Stomach smooth muscle (tissue), 2 donors: ENCODE data around the gene ADGRL1.

Source experiments
- H3K27ac ChIP-seq: one replicate; pipeline ENCODE4 v1.7.0; 2013; ENCODE audit warnings: mild to moderate bottlenecking, low read length, inconsistent platforms
- H3K27me3 ChIP-seq, 2 donors: one replicate each; pipeline ENCODE4 v1.7.0; 2013; ENCODE audit warnings: low read length in 2 of 2; ENCODE audit not compliant: insufficient read depth in 2 of 2, control insufficient read depth in 1 of 2
- H3K36me3 ChIP-seq, 2 donors: one replicate each; pipeline ENCODE4 v1.7.0; 2013; ENCODE audit warnings: low read length in 2 of 2; ENCODE audit not compliant: control insufficient read depth in 2 of 2, insufficient read depth in 2 of 2
- H3K4me1 ChIP-seq: one replicate; pipeline ENCODE4 v1.7.0; 2013; ENCODE audit warnings: low read length; ENCODE audit not compliant: control insufficient read depth, insufficient read depth
- H3K4me3 ChIP-seq, 2 donors: one replicate each; pipeline ENCODE4 v1.7.0; 2013; ENCODE audit warnings: low read length in 2 of 2
- H3K9ac ChIP-seq, 2 donors: one replicate each; pipeline ENCODE4 v1.7.0; 2013; ENCODE audit warnings: low read length in 2 of 2, mild to moderate bottlenecking in 1 of 2
- H3K9me3 ChIP-seq, 2 donors: one replicate each; pipeline ENCODE4 v1.7.0; 2013; ENCODE audit warnings: low read length in 2 of 2; ENCODE audit not compliant: control insufficient read depth in 2 of 2
- donor health status: healthy.
- donor health status: Pancreatic carcinoma.

The ADGRL1 gene

DNA sequence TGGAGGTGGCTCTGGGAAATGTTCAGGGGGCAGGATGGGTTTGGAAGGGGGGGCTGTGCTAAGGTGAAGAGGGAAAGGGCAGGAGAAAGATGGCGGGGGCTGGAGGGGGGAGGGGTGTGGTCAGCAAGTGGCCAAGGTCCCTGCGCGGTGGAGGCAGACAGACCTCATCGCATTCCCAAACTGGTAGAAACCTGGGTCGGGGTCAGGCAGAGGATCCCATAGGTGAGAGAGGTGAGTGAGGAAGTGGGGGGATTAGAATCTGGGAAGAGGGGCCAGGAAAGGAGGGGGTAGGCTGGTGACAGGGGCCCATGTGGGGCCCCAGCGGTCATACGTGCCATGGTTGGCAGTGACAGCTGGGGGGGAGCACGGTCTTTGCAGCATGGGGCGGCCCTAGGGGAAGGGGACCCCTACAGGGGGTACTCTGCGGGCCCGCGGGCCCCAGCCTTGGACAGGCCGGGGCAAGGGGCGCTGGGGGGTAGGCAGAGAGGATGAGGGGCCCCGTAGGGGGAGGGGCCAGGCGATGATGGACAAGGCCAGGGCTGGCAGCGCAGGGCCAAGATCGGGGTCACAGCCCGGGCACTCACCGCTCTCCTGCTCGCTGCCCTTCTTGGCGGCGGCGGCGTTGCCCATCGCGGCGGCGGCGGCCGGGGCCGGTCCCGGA lies 88.9 kb downstream of the ADGRL1 start:
- Histone ChIP-seq H3K9me3 (no peaks in the 10 kb centered on the region), H3K36me3 (no peaks in the 10 kb centered on the region), H3K4me1 (peaks cover 64% of the 10 kb centered on the region), H3K27ac (peak overlapping the region; percentile 53), H3K9ac (peak overlapping the region; percentile 72 to 79), H3K4me3 (peak overlapping the region; percentile 81 to 83), H3K27me3 (no peaks in the 10 kb centered on the region)

DNA sequence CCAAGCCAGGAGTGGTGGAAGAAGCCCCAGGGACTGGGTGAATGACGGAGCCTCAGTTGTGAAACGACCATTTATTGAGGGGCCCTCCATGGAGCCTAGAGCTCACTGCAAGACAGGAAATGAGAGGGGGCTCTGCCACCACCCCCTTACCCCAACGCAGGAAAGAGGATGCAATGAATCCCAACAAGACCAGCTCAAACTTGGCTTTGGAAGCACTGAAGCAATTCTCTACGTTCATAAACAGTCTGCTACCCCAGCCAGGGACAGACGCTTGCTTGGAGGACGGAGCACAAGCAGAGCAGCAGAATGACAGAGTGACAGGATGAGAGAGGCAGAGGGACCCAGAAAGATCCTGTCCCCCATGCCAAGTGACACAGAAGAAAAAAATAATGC lies 89.4 kb downstream of the ADGRL1 start:
- H3K9ac ChIP-seq: peak overlapping the region; percentile 72 to 79
- no peaks in the 10 kb centered on the region for H3K36me3 ChIP-seq
- peak overlapping the region; percentile 81 to 83 for H3K4me3 ChIP-seq
- peaks cover 69% of the 10 kb centered on the region for H3K4me1 ChIP-seq
- H3K9me3 ChIP-seq: no peaks in the 10 kb centered on the region
- H3K27ac ChIP-seq: peak overlapping the region; percentile 53
- no peaks in the 10 kb centered on the region for H3K27me3 ChIP-seq

DNA sequence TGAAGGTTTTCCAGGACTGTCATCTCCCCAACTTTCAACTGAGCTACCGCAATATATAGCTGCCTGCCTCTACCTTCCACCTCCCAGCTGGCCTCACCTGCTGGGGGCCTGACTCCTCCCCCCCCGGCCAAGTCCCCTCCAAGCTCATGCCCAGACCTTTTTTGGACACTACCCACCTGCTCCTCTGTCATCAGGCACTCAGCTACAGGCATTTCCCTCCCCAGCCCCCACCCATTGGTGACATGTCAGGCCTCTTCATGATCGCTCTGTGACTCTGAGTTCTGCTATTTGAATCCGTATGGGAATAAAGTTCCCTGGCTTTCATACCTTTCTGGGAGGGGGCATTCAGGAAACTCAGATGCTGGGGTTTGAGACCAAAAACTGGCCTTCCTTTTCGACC lies 90.2 kb downstream of the ADGRL1 start:
- H3K4me1 ChIP-seq: peaks cover 70% of the 10 kb centered on the region
- H3K27ac ChIP-seq: peak overlapping the region; percentile 11
- peak overlapping the region; percentile 81 to 83 for H3K4me3 ChIP-seq
- H3K9me3 ChIP-seq: no peaks in the 10 kb centered on the region
- no peaks in the 10 kb centered on the region for H3K27me3 ChIP-seq
- no peaks in the 10 kb centered on the region for H3K36me3 ChIP-seq
- peak overlapping the region; percentile 72 to 79 for H3K9ac ChIP-seq

DNA sequence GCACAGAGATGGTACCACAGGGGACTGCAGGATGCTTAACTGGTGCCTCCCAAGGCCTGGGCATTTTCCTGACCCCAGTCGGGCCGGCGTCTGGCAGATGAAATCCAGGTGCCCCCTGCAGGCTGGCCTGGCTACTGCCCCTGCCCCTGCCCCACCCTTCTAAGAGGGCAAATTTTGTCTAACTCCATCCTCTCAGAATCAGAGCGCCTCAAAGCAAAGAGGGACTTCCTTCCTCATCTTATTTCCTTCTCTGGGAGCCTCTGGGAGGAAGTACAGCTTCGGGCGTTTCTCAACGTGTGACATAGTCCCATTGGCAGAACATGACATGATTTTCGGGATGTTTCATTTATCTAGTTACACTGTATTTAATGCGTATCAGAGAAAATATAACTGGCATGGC lies 91.1 kb downstream of the ADGRL1 start:
- no peak overlapping the region for H3K4me3 ChIP-seq
- no peak overlapping the region for H3K9ac ChIP-seq
- H3K36me3 ChIP-seq: no peaks in the 10 kb centered on the region
- H3K27ac ChIP-seq: peak overlapping the region; percentile 67
- H3K27me3 ChIP-seq: no peaks in the 10 kb centered on the region
- no peaks in the 10 kb centered on the region for H3K9me3 ChIP-seq
- H3K4me1 ChIP-seq: peaks cover 72% of the 10 kb centered on the region

DNA sequence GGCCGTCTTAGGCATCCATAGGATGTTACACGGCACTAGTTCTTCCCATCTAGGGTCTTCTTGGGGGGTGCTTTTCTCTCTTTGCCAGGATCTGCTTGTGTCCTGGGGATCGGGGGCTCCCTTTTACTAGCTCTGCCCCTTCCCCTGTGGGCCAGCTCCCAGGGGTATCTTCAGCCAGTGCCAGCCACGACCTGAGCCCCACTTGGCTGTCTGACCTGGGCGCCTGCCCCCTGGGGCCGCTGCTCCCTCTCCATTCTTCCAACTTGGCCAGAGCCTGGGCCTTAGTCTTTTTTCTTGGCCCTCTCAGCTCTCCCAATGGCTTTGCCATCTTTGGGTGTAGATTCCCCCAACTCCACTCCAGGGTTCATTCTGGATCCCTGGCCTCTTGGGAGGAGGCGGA lies 91.5 kb downstream of the ADGRL1 start:
- peak overlapping the region in 1 of 2 donors; percentile 29 for H3K9ac ChIP-seq
- H3K9me3 ChIP-seq: no peaks in the 10 kb centered on the region
- H3K27ac ChIP-seq: peak overlapping the region; percentile 67
- H3K4me1 ChIP-seq: peaks cover 69% of the 10 kb centered on the region
- no peaks in the 10 kb centered on the region for H3K27me3 ChIP-seq
- H3K4me3 ChIP-seq: no peak overlapping the region
- H3K36me3 ChIP-seq: no peaks in the 10 kb centered on the region

DNA sequence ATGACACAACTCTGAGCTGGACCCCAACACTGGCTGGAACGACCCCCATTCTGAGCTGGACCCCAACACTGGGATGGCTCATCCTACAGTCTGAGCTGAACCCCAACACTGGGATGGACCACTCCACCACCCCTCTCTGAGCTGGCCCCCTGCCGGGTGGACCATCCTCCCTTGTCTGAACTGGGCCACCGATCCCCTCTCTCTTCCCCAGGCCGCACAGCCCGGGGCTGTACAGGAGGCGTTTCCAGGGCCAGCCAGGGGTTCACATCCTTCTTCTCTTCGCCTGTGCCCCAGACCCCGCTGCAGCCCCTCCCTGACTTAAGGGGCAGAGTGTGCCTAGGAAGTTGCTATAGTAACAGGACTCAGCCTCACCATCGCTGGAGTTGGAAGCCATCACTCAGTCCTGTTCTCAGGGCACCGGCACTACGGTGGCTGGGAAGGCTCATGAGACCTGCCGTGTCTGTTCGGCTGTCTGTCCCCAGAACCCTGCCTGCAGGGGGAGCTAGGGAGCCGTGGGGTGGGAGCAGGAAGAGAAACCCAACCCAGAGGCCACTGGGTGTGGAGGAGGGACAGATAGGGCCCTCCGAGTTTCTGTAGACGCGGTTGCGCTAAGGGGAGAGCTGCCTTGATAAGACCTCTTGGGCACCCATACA lies 92.1 kb downstream of the ADGRL1 start:
- Histone ChIP-seq H3K36me3 (no peaks in the 10 kb centered on the region), H3K9me3 (no peaks in the 10 kb centered on the region), H3K27ac (peak overlapping the region; percentile 67), H3K4me1 (peaks cover 64% of the 10 kb centered on the region), H3K27me3 (no peaks in the 10 kb centered on the region), H3K9ac (peak overlapping the region; percentile 8 to 29), H3K4me3 (peak overlapping the region in 1 of 2 donors; percentile 60)

DNA sequence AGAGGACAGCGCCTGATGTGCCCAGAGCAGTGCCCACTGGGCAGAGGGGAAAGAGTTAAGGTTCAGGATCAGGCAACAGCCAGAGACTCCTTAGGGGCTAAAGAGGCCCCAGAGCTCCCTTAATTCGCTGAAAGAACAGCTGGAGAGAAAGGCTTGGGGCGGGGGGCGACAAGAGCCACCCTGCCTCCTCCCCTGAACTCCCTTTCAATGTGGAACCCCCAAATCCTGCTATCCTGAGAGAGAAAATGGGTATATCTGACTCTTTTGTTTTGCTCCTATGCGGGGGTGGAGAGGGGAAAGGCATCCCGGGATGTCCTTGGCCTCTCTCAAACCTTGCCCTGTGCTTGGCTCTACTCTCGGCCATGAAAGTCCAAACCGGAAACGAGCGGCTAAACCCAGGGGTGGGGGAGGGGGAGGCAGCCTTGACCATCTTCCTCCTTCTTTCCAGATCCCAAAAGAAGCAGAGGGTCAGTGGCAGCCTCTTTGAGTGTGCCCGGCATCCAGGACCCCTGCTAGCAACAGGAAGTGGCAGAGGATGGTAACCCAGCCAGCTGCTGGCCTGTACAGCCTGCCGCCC lies 93.1 kb downstream of the ADGRL1 start:
- peak overlapping the region; percentile 47 to 60 for H3K4me3 ChIP-seq

DNA sequence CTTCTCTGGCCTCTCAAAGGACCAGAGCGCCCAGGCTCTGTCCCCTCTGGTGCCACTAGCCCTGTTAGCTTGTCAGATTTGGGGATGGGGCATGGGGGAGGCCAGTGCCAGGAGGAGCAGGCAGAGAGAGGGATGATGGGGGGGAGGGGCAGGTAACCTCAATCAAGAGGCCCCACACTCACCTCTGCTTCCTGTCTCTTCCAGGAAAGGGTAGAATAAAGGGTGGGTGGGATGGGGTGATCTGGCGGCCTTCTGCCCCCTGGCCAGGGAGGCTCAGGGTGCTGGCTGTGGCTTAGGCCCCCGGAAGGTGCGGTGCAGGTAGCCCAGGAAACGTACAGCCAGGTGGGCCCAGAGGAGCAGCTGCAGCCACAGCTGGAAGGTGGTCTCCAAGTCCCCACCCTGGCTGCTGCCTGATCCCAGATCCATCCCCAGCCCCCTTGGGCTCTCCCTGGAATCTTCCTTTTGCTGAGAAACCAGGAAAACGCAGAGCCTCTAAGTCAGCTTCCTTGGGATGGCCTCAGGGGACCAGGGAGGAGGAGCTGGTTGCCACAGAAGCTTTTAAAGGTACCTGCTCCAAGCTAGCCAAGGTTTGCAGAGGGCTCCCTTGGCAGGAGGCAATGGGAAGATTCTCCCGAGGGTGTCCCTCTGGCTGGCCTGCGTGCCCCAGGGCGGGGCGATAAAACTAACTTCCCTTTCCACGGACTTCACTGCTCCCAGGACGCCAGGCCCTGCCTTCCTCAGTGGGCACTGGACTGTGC lies 93.7 kb downstream of the ADGRL1 start:
- Histone ChIP-seq H3K27me3 (no peaks in the 10 kb centered on the region), H3K9ac (peak overlapping the region; percentile 8 to 58), H3K4me1 (peaks cover 66% of the 10 kb centered on the region), H3K27ac (peak overlapping the region; percentile 67), H3K4me3 (peak overlapping the region; percentile 47 to 60), H3K36me3 (no peaks in the 10 kb centered on the region), H3K9me3 (no peaks in the 10 kb centered on the region)

More for the DNA sequence above, 93.1 kb downstream of the ADGRL1 start:
- Histone ChIP-seq H3K27me3 (no peaks in the 10 kb centered on the region), H3K36me3 (no peaks in the 10 kb centered on the region), H3K9me3 (no peaks in the 10 kb centered on the region), H3K9ac (peak overlapping the region; percentile 8 to 58), H3K27ac (peak overlapping the region; percentile 67), H3K4me1 (peaks cover 59% of the 10 kb centered on the region)

DNA sequence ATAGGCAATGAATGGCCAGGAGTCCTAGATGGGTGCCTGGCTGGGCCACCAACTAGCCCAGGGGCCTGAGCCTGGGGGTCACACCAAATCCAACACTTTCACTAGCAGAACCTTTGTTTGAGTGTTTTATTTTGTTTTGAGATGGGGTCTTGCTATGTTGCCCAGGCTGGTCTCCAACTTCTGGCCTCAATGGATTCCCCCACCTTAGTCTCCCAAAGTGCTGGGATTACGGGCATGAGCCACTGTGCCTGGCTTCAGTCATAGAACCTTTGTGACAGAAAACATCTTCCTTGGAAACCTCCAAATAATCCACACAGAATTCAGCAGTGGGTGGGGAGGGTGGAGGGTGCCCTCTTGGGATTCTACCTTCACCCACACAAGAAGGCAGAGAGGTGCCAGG lies 94.5 kb downstream of the ADGRL1 start:
- H3K9me3 ChIP-seq: no peaks in the 10 kb centered on the region
- no peaks in the 10 kb centered on the region for H3K27me3 ChIP-seq
- no peak overlapping the region for H3K27ac ChIP-seq
- H3K4me1 ChIP-seq: peaks cover 62% of the 10 kb centered on the region
- H3K9ac ChIP-seq: peak overlapping the region in 1 of 2 donors; percentile 2
- H3K4me3 ChIP-seq: no peak overlapping the region
- no peaks in the 10 kb centered on the region for H3K36me3 ChIP-seq

DNA sequence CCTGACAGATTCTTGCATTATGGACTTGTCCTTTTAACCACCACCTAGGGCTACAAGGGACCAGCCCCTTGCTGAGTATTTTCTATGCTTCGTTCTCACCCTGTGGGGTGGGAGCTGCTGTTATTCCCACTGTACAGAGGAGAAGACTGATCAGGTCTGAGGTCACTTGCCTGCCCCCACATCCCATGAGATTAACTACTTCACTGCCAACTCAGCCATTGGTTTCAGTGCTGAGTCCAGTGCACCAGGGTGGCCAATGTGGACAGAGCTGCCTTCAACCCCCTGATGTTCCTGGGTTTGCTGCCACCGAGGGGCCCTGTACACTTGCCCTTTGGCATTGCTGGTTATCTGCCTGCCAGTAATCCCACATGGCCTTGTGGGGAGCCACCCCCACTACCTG lies 95.3 kb downstream of the ADGRL1 start:
- no peaks in the 10 kb centered on the region for H3K9me3 ChIP-seq
- H3K4me3 ChIP-seq: no peak overlapping the region
- no peak overlapping the region for H3K9ac ChIP-seq
- H3K27ac ChIP-seq: no peak overlapping the region
- peaks cover 54% of the 10 kb centered on the region for H3K4me1 ChIP-seq
- peaks cover 2 to 3% of the 10 kb centered on the region in 2 donors for H3K36me3 ChIP-seq
- no peaks in the 10 kb centered on the region for H3K27me3 ChIP-seq
